Erythroblast (primary cell): Measurements from ENCODE around the gene SGCA.

Experiments used
- GATA1 ChIP-seq: IDR thresholded peaks from 2 replicates; pipeline ENCODE4 v1.6.1; 2011; ENCODE audit warnings: low read depth, mild to moderate bottlenecking, control low read depth, low read length, moderate library complexity
- POLR2A ChIP-seq: IDR thresholded peaks from 2 replicates; pipeline ENCODE4 v1.6.1; 2011; ENCODE audit warnings: mild to moderate bottlenecking, low read length

GRCh38 chr17:50165066-50165465 lies 739 bp upstream of the SGCA start:
- TF ChIP-seq POLR2A (no peak), GATA1 (no peak)
